GM18951 (cell line): ENCODE measurements around the gene SCAF4.

Experiments
- POLR2A ChIP-seq: IDR thresholded peaks from 4 replicates; pipeline ENCODE4 v1.6.1; 2011; ENCODE audit warnings: mild to moderate bottlenecking; ENCODE audit not compliant: insufficient read length, insufficient read depth; ENCODE audit errors: extremely low read depth
- in situ Hi-C: fragments of 300-500 bp; cut with MboI; formaldehyde crosslinking; loops from one replicate; pipeline ENCODE4 v1.12.0; 2022; ENCODE audit warnings: low sequenced_read_pairs, mixed read lengths, inconsistent platforms; ENCODE audit not compliant: unreplicated experiment

SCAF4 gene

GRCh38 chr21:31730712-31731055, 1.2 kb downstream of the SCAF4 start:
- in situ Hi-C loops = no loop called here

DNA sequence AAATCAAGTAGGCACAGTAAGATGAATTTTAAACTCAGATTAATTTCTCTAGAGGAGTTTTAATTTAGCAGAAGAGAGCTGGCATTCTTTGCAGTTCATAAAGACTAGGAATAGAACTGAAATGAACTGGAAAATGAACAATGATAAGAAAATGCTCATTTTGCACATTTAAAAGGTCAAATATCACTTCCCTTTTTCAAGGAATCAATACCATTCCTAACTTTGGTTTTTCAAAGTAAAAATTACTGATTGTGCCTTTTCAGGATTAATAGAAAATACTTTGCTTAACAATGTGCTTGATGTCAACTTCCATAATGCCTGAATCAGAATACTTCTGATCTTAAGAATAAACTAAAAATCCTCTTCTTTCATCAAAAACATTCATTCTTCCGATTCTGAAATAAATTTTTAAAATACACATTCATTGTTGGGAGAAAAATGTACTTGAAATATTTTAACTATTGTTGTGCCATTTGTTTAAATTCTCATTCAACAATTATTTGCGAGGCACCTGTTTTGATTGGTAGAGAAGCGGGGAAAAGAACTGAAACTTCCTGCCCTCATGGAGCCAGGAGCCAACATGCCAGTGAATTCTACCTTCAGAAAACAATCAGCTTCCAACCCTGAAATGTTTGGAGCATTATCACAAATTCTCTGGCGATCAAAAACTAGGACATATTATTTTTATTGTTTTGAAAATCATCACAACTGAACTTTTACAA, 2.1 kb downstream of the SCAF4 start:
- no peak for TF ChIP-seq POLR2A
- in situ Hi-C loops = no loop called here

More at GRCh38 chr21:31730712-31731055, 1.2 kb downstream of the SCAF4 start:
- TF ChIP-seq POLR2A = no peak

DNA sequence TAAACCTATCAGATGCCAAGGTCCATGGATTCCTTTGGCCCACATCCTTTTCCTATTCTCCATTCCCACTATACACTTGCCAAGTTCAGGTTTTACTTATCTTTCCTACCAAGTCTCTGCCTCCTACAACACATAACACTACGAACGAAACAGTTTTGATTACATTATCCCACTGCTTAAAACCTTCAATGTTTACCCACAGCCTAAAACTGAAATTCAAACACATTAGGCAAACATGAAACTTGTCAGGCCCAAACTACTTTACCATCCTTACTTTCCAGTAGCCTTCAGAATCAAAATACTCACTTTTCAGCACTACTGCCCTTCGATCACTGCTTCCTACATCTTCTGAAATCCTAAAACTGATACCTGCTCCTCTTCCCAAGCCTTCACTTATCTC, 3.0 kb downstream of the SCAF4 start:
- no peak for TF ChIP-seq POLR2A
- in situ Hi-C loops = no loop called here

DNA sequence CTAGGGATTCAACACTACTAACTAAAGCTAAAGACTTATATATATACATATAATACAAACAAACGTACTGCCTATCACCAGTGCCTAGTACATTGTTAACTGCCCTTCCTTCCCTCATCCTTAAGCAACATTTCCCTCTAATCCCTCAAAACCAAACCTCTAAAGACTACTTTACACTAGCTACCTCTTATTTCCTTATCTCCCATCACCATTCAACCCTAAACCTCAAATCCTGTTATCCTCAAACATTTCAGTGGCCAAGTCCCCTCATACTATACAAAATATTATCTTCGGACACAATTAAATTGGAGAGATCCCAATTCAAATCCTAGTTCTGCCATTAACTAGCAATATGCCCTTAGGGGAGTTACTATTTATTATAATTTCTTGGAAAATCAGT, 3.7 kb downstream of the SCAF4 start:
- TF ChIP-seq POLR2A = no peak
- in situ Hi-C loops = no loop called here

- TF ChIP-seq POLR2A = no peak
- in situ Hi-C loops = no loop called here
These were observed 4.7 kb downstream of the SCAF4 start for GRCh38 chr21:31727181-31727580.

GRCh38 chr21:31726407-31726806, 5.5 kb downstream of the SCAF4 start:
- in situ Hi-C loops = no loop called here
- TF ChIP-seq POLR2A = no peak

- in situ Hi-C loops = no loop called here
- TF ChIP-seq POLR2A = no peak
These were observed 6.6 kb downstream of the SCAF4 start for GRCh38 chr21:31725202-31725839.

DNA sequence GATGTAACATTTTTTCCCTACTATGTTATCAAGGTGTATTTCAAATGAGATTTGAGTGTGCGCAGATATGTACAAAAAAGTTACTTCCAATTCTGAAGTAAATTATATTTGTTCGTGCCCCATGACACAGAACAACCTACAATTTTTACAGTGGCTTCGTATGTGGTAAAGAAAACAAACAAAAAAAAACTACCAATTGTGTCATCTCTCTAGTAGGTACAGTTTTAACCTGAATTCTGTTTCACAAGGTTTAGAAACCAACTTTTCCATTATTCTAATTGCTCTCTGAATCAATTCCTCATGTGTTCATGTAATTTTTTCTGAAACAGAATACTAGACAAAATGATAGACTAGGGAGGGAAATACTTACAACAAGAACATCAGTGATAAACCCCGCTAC, 7.4 kb downstream of the SCAF4 start:
- no peak for TF ChIP-seq POLR2A
- in situ Hi-C loops = no loop called here

DNA sequence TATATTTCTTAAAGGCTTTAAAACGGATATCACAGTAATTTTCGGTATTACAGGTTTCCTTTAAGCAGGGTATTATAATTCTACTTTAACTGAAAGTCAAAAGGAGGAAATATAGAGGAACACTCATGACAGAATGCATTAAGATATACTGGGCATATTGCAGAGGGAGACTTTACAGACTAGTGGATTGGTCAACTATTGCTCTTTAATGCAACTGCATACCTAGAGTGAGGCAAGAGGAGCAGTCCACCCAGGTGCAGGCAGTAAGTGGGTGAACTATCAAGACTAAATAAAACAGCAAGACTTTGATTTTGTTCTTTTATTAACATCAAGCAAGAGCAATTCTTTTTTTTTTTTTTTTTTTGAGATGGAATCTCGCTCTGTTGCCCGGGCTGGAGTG, 10.5 kb downstream of the SCAF4 start:
- in situ Hi-C loops = no loop called here
- TF ChIP-seq POLR2A = no peak

DNA sequence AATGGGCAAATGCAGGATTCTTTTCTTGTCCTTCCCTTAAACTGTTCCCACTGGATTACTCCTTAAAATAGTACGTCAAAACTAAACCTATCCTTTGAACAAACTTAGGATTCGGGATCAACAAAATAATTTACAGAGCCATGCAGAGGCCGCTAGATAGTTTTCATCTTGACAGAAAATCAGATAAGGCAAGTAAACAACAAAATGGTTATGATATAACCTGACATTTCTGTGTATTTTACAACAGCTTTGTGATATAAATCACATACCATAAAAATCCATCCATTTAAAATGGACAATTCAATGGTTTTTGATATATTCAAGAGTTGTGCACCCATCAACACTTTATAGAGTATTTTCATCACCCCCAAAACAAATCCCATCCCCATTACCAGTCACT, 11.2 kb downstream of the SCAF4 start:
- in situ Hi-C loops = no loop called here
- no peak for TF ChIP-seq POLR2A

- no peak for TF ChIP-seq POLR2A
- in situ Hi-C loops = no loop called here
These were observed 11.6 kb downstream of the SCAF4 start for GRCh38 chr21:31720330-31720729.

DNA sequence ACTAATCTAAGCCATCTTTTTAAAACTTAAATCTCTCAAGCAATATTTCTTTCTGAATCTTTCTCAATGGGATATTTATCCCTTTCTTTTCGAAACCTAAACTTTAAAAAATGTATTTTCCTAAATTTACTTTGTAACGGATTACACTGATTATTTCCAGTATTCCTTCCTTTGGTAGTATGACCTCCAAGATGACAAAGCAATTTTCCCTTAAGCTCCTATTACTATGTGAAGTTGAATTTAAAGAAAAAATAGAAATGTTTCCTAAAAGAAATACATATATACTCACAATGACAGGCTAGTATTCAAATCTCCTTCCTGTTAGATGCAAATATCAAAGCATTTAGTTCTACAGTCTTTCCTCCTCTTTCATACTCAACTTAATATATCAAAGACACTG, 15.8 kb downstream of the SCAF4 start:
- no peak for TF ChIP-seq POLR2A
- in situ Hi-C loops = no loop called here

- no peak for TF ChIP-seq POLR2A
- in situ Hi-C loops = no loop called here
These were observed 17.1 kb downstream of the SCAF4 start for GRCh38 chr21:31714741-31715365.
